CD4-positive, alpha-beta T cell (primary cell): ENCODE data around the gene FAM98C. TPM values are rescaled to one million over a fixed set of nuclear protein-coding genes. Genes with fewer than 3 reads are reported as not detected.

Source experiments
- ATAC-seq: fragments of 200-7000 bp; cut with Tn5 transposase; one replicate; pipeline ENCODE4 v1.10.0; 2022; ENCODE audit warnings: mild to moderate bottlenecking; ENCODE audit not compliant: poor library complexity
- CTCF ChIA-PET: fragments of 350-600 bp; sonication (Branson Sonifier 250); formaldehyde crosslinking; loops from one replicate; lab custom pipeline; 2021; ENCODE audit warnings: antibody characterized with exemption, inconsistent platforms; lab: Charles Lee
- POLR2A ChIA-PET: fragments of 350-600 bp; sonication (Branson Sonifier 250); formaldehyde crosslinking; loops from one replicate; lab custom pipeline; 2021; ENCODE audit warnings: antibody characterized with exemption, inconsistent platforms; lab: Charles Lee
- DNase-seq, 14 experiments: peaks; one replicate each; pipeline ENCODE4 v3.0.0-alpha.2; 2013 to 2020; ENCODE audit warnings: mixed read lengths in 2 of 14
- H3K27ac ChIP-seq, 2 donors: one replicate each; pipeline versions ENCODE4 v1.5.1 to v1.7.0; 2013; ENCODE audit warnings: low read length in 2 of 2, low read depth in 1 of 2, mild to moderate bottlenecking in 1 of 2
- H3K27me3 ChIP-seq, 2 experiments: 1 replicate in 1 of 2; 2 replicates in 1 of 2; pipeline versions ENCODE4 v1.6.1 to v1.7.0; 2013; ENCODE audit warnings: low read length in 2 of 2, control low read depth in 1 of 2, mild to moderate bottlenecking in 1 of 2, moderate library complexity in 1 of 2; ENCODE audit not compliant: insufficient read depth in 2 of 2, control insufficient read depth in 1 of 2
- H3K36me3 ChIP-seq: one replicate; pipeline ENCODE4 v1.6.1; 2013; ENCODE audit warnings: low read length, control low read depth; ENCODE audit not compliant: insufficient read depth
- H3K4me1 ChIP-seq: one replicate; pipeline ENCODE4 v1.6.1; 2013; ENCODE audit warnings: low read length, control low read depth; ENCODE audit not compliant: insufficient read depth
- H3K4me3 ChIP-seq: one replicate; pipeline ENCODE4 v1.5.1; 2013; ENCODE audit warnings: mild to moderate bottlenecking, low read length, moderate library complexity
- H3K9me3 ChIP-seq, 2 experiments: 1 replicate in 1 of 2; 2 replicates in 1 of 2; pipeline versions ENCODE4 v1.6.1 to v1.7.0; 2013; ENCODE audit warnings: low read length in 2 of 2, mild to moderate bottlenecking in 2 of 2, control low read depth in 1 of 2, moderate library complexity in 1 of 2; ENCODE audit not compliant: control insufficient read depth in 1 of 2, insufficient read depth in 1 of 2
- H3K27ac Mint-ChIP-seq: one replicate; pipeline ENCODE4 v1.8.0; 2020; ENCODE audit warnings: mixed read lengths
- H3K27me3 Mint-ChIP-seq: one replicate; pipeline ENCODE4 v1.8.0; 2021; ENCODE audit warnings: mixed read lengths
- H3K36me3 Mint-ChIP-seq: one replicate; pipeline ENCODE4 v1.8.0; 2021; ENCODE audit warnings: low read depth, mixed read lengths
- H3K4me1 Mint-ChIP-seq: one replicate; pipeline ENCODE4 v1.8.0; 2021; ENCODE audit warnings: low read depth, mixed read lengths
- H3K4me3 Mint-ChIP-seq: one replicate; pipeline ENCODE4 v1.8.0; 2020; ENCODE audit warnings: mild to moderate bottlenecking, mixed read lengths
- H3K9me3 Mint-ChIP-seq: one replicate; pipeline ENCODE4 v1.8.0; 2020; ENCODE audit warnings: mixed read lengths
- intact Hi-C, 2 experiments: fragments of 100-400 bp; cut with DNase I in 1 of 2; cut with micrococcal nuclease in 1 of 2; formaldehyde crosslinking; loops; one replicate each; pipeline versions ENCODE4 v1.15.1 to v1.9.0; 2023 to 2025; cut with DNase I, micrococcal nuclease
- total RNA-seq, 174 experiments: library from RNA in 2 of 174; stranded (reverse) in 2 of 174; gene quantifications; one replicate each; pipeline ENCODE4 v1.2.3 and lab custom pipeline; 2021 to 2026
- TF ChIP-seq, protein P1 (sequence below): fragments of 200-600 bp; IDR thresholded peaks from one replicate; pipeline ENCODE4 v1.8.0; 2022; ENCODE audit warnings: antibody characterized with exemption, mild to moderate bottlenecking

Gene FAM98C
- total RNA-seq, 2 experiments from 2014 or later = 33.2 to 36.1 TPM

DNA sequence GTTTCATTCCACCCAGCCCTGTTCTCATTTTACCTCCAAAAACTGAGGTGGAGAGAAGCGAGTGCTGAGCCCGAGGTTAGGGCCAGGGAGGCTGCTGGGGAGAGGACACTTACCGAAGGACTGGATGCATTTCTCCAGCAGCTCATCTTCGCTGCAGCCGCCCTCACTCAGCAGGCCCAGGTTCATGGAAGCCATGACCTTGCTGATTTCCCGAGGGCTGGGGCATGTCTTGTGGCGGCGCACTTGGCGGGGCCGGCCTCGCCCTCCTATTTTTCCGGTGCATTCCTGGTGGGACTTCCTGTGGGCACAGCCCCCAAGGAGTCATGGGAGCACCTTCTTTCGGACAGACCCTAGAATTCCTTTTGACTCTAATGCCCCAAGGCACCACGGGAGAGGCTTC is 19.0 kb downstream of the FAM98C start:
- Histone ChIP-seq H3K9me3 (no peaks in the 10 kb centered on the region), H3K27me3 (no peaks in the 10 kb centered on the region), H3K27ac (no peak overlapping the region), H3K4me1 (peaks cover 33% of the 10 kb centered on the region), H3K36me3 (no peaks in the 10 kb centered on the region), H3K4me3 (no peak overlapping the region)
- ATAC-seq (no peak), DNase-seq (no peak)
- Mint-ChIP-seq H3K4me1 (peaks cover 29% of the 10 kb centered on the region), H3K36me3 (no peaks in the 10 kb centered on the region), H3K27me3 (no peaks in the 10 kb centered on the region), H3K27ac (no peak overlapping the region), H3K4me3 (no peak overlapping the region), H3K9me3 (no peaks in the 10 kb centered on the region)
- POLR2A ChIA-PET = no interaction called here
- CTCF ChIA-PET = no interaction called here
- intact Hi-C loops = no loop called here
- TF ChIP-seq, protein P1, sequence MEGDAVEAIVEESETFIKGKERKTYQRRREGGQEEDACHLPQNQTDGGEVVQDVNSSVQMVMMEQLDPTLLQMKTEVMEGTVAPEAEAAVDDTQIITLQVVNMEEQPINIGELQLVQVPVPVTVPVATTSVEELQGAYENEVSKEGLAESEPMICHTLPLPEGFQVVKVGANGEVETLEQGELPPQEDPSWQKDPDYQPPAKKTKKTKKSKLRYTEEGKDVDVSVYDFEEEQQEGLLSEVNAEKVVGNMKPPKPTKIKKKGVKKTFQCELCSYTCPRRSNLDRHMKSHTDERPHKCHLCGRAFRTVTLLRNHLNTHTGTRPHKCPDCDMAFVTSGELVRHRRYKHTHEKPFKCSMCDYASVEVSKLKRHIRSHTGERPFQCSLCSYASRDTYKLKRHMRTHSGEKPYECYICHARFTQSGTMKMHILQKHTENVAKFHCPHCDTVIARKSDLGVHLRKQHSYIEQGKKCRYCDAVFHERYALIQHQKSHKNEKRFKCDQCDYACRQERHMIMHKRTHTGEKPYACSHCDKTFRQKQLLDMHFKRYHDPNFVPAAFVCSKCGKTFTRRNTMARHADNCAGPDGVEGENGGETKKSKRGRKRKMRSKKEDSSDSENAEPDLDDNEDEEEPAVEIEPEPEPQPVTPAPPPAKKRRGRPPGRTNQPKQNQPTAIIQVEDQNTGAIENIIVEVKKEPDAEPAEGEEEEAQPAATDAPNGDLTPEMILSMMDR = no peak

DNA sequence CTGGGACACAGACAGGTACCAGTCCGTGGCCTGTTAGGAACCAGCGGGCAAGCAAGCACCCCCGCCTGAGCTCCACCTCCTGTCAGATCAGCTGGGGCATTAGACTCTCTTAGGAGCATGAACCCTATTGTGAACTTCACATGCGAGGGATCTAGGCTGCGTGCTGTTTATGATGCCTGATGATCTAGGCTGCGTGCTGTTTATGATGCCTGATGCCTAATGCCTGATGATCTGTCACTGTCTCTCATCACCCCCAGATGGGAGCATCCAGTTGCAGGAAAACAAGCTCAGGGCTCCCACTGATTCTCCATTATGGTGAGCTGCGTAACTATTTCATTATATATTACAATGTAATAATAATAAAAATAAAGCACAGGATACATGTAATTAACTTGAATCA is 19.5 kb downstream of the FAM98C start:
- ATAC-seq (no peak), DNase-seq (no peak)
- TF ChIP-seq, protein P1 = no peak
- no peaks in the 10 kb centered on the region for H3K36me3 Mint-ChIP-seq
- peaks cover 35% of the 10 kb centered on the region for H3K4me1 ChIP-seq
- peaks cover 29% of the 10 kb centered on the region for H3K4me1 Mint-ChIP-seq
- no peak overlapping the region for H3K27ac Mint-ChIP-seq
- ChIA-PET POLR2A (no interaction called here), CTCF (no interaction called here)
- no peaks in the 10 kb centered on the region for H3K27me3 ChIP-seq
- no peak overlapping the region for H3K27ac ChIP-seq
- H3K9me3 Mint-ChIP-seq = no peaks in the 10 kb centered on the region
- H3K4me3 ChIP-seq = no peak overlapping the region
- H3K36me3 ChIP-seq = no peaks in the 10 kb centered on the region
- no peaks in the 10 kb centered on the region for H3K9me3 ChIP-seq
- H3K27me3 Mint-ChIP-seq = peaks cover 1% of the 10 kb centered on the region
- no peak overlapping the region for H3K4me3 Mint-ChIP-seq
- intact Hi-C loops = no loop called here

GRCh38 chr19:38424272-38424671 is 21.4 kb downstream of the FAM98C start:
- H3K36me3 Mint-ChIP-seq = no peaks in the 10 kb centered on the region
- Histone ChIP-seq H3K36me3 (no peaks in the 10 kb centered on the region), H3K4me1 (peaks cover 26% of the 10 kb centered on the region), H3K27ac (no peak overlapping the region), H3K9me3 (no peaks in the 10 kb centered on the region), H3K27me3 (no peaks in the 10 kb centered on the region), H3K4me3 (no peak overlapping the region)
- intact Hi-C loops = no loop called here
- H3K27ac Mint-ChIP-seq = no peak overlapping the region
- peaks cover 21% of the 10 kb centered on the region for H3K4me1 Mint-ChIP-seq
- TF ChIP-seq, protein P1 = no peak
- ChIA-PET POLR2A (no interaction called here), CTCF (interaction anchor here (3.0 kb wide), 1 partner anchor 21 kb away, joined by 7 read pairs; the partner anchor contains the start of gene FAM98C)
- H3K9me3 Mint-ChIP-seq = no peaks in the 10 kb centered on the region
- peaks cover 5% of the 10 kb centered on the region for H3K27me3 Mint-ChIP-seq
- ATAC-seq (no peak), DNase-seq (no peak)
- no peak overlapping the region for H3K4me3 Mint-ChIP-seq
